ENCODE results near the gene INA.

- TF ChIP-seq CTCF (conservative IDR thresholded peaks at IDR 0.05) (no peak), ZFX (IDR thresholded peaks at IDR 0.05) (no peak)
Observed at GRCh38 chr10:103232131-103232673, 44.7 kb upstream of the INA start.

Measured in C4-2B (cell line).